GM12801 (cell line): ENCODE results near the gene ZDHHC21.

Source experiments
- CTCF ChIP-seq: IDR thresholded peaks from one replicate; pipeline ENCODE4 v1.5.1; 2011; ENCODE audit warnings: control low read depth; ENCODE audit not compliant: insufficient read length; ENCODE audit errors: extremely low read depth

Gene ZDHHC21

DNA sequence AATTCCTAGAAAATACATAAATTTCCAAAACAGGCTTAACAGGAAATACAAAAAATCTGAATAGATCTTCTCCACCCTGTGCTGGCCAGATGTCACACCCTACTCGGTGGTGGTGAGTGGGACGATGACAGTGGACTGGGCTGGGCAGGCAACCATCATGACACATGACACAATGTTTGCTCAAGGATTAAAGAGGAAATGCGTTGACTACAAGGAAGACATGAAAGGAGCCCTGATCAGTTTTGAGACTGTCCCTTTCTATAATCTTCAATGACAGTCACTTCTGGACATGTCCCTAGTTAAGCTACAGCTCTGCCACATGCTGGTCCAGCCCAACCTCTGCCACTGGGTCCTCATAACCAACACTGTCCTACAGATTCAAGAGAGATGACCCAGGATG, 99.8 kb downstream of the ZDHHC21 start:
- TF ChIP-seq CTCF, result no peak

- no peak for TF ChIP-seq CTCF
Observed at GRCh38 chr9:14591411-14591810, 101.8 kb downstream of the ZDHHC21 start.

GRCh38 chr9:14585730-14586473, 107.3 kb downstream of the ZDHHC21 start:
- no peak for TF ChIP-seq CTCF

DNA sequence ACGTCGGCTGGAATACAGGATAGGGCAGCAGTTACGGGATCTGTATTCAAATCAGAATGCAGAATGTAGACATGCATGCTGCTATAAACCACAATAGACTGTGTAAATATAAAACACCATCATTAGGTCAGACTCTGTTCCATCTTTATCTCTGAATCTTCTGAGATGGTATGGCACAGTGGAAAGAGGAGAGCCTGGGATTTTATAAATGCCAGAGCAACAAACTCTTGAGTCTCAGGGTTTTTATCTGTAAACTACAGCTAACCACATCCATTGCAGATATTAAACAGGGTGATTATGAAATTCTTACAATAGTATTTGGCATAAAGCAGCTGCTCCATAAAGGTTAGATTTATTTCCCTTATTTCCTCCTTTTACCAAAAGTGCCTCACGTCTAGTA, 108.7 kb downstream of the ZDHHC21 start:
- TF ChIP-seq CTCF, result no peak

GRCh38 chr9:14578030-14578429, 115.2 kb downstream of the ZDHHC21 start:
- TF ChIP-seq CTCF, result no peak

GRCh38 chr9:14574173-14574572, 119.1 kb downstream of the ZDHHC21 start:
- no peak for TF ChIP-seq CTCF

- no peak for TF ChIP-seq CTCF
Observed at GRCh38 chr9:14573319-14573718, 119.9 kb downstream of the ZDHHC21 start.
